HG03575 (cell line): ENCODE results near the gene CDYL.
"Not testable (repeated sequence)": the region's sequence is repeated elsewhere in the genome, so short reads cannot be mapped to it uniquely, and the experiment has no call there.

Experiments
- ATAC-seq: cut with Tn5 transposase; IDR thresholded peaks from one replicate; pipeline ENCODE4 v1.9.1; 2021; ENCODE audit not compliant: unreplicated experiment, insufficient number of reproducible peaks, low FRiP score; ENCODE audit errors: extremely low read depth

The CDYL gene

GRCh38 chr6:4860387-4860786, 84.2 kb downstream of the CDYL start:
- ATAC-seq: no peak

DNA sequence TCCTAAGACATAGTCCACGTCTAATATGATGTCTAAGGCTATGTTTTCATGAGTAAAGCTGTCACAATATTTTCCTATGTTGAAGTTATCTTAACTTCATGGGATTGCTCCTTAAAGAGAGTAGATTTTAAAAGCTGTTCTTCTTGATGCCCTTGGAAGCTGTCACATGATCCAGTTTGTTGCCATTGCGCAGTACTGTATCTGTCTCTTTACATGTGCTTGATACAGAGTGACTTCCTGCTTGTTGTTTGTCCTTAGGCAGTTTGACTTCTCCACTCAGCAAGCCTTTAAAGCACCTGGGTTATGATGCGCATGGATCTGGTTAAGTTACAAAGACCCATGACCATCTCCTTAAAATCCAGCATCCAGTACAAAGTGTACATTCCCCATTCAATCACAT, 85.4 kb downstream of the CDYL start:
- ATAC-seq: no peak

- ATAC-seq: no peak
These were observed 88.3 kb downstream of the CDYL start for GRCh38 chr6:4864519-4864918.

- ATAC-seq: not testable (repeated sequence)
These were observed 88.8 kb downstream of the CDYL start for GRCh38 chr6:4865006-4865405.

DNA sequence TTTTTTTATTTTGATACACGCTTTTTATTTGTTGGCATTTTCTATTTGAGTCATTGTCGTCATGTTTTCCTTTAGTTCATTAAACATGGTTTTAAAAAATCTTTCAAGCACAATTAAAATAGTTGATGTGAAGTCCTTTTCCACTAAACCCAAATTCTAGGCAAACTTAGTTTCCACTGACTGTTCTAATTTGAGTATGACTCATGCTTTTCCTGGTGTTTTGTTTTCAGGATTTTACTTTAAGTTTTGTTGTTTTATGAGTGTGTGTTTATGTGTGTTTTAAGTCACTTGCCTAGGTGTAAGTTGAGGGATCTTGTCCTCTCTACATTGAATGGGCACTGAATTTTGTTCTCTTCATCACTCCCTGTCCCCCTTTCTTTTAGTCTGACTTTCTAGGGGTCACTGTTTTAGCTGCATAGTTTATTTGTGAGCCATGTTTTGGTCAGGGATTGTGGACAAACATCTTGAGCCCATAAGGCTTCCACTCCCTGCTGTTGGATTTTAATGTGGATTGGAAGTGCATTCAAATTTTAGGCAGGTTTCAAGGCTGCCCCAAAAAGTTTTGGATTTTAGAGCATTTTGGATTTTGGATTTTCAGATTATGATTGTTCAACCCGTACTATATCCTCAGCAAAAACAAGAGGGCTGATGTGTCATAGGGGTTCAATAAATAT, 94.8 kb downstream of the CDYL start:
- no peak for ATAC-seq

DNA sequence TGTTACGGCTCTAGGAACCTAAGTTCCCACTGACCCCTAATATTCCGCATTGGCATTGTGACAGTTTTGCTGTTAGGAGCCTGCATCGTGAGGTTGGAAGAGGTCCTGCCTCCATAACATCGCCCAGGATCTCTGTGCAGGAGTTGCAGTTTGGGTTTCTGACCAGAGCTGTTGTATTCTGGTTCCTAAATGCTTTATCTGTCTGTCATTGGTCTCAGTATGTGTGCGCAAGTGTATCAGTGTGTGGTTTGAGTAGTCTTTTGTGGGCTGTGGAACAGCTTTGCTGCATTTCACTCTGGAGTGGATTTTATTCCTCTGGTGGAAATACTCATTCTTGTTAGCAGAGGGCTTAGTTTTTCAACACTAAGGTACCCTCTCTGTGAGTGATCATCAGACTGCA, 95.6 kb downstream of the CDYL start:
- ATAC-seq: no peak

DNA sequence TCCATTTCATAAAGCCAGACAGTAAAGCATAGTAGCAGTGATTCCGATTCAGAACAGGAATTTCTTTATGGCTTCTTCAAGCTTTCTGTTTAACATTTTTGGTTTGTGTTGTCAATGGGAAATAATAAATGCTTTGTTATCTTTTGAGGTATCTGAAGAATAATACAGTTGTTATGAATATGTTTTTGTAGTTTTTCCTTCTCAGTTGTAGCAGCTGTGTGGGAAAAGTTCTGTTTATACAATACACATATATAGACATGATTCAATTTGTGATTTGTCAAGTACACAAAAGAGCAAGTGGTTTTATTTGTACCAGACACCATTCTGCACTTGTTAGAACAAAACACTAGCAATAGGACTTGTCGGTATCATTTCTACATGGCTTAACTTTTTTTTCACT, 96.6 kb downstream of the CDYL start:
- ATAC-seq: no peak

- ATAC-seq: no peak
These were observed 97.7 kb downstream of the CDYL start for GRCh38 chr6:4873928-4874327.

DNA sequence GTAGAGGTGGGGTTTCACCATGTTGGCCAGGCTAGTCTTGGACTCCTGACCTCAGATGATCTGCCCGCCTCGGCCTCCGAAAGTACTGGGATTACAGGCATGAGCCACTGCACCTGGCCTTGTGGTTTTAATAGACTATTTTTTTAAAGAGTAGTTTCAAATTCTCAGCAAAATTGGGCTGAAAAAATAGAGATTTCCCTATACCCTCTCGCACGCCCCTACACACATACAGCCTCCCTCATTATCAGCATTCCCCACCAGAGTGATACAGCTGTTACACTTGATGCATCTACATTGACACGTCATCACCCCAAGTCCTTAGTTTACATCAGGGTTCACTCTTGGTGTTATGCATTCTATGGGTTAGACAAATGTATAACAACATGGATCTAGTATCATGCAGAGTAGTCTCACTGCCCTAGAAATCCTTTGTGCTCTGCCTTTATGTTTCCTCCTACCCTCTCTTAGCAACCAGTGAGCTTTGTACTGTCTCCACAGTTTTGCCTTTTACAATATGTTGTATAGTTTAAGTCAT, 103.6 kb downstream of the CDYL start:
- peak; percentile 77 for ATAC-seq

GRCh38 chr6:4880363-4880762, 104.2 kb downstream of the CDYL start:
- ATAC-seq: no peak

DNA sequence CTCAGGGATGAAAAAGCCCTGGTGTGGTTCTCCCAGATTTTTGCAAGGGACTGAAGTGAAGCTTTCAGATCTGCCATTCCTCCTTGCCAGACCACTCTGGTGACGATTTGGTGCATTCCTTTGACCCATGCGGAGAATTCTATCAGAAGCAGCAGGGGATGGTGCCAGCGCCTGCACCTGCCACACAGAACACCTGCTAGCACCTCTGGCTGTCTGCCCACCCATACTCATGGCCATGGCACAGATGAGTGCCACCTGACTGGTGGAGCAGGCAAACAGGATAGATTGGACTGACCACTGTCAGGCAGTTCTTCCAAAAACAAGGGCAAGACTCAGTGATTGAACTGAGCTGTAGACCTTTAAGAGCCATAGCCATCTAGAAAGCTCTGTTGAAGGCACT, 107.1 kb downstream of the CDYL start:
- no peak for ATAC-seq

- no peak for ATAC-seq
These were observed 108.6 kb downstream of the CDYL start for GRCh38 chr6:4884646-4885340.

DNA sequence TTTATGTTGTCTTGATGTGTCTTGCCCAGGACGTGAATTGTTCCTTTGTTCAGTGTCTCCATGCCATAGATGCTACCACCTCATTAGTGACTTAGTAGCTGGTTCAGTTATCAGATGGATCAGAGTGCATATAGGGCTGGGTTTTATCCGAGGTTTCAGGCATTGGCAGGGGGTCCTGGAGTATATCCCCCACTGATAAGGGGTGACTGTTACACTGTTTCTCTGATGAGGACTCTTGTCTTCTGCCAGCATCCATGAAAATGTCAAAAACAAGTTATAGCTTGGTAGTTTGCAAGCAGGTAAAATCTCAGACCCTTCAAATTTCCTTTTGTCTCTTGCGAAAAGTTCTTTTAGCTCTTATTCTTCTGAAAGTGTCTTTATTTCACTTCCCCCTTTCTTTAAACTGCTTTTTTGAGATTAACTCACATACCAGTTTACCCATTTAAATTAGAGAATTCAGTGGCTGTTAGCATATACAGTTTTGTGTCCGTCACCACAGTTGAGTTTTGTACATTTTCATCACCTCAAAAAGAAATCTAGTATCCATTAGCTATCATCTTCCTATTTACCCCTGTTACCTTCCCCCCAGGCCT, 109.2 kb downstream of the CDYL start:
- no peak for ATAC-seq

GRCh38 chr6:4888841-4889240, 112.6 kb downstream of the CDYL start:
- no peak for ATAC-seq

GRCh38 chr6:4889701-4890100, 113.5 kb downstream of the CDYL start:
- no peak for ATAC-seq

- ATAC-seq: no peak
These were observed 114.0 kb downstream of the CDYL start for GRCh38 chr6:4890191-4890590.

DNA sequence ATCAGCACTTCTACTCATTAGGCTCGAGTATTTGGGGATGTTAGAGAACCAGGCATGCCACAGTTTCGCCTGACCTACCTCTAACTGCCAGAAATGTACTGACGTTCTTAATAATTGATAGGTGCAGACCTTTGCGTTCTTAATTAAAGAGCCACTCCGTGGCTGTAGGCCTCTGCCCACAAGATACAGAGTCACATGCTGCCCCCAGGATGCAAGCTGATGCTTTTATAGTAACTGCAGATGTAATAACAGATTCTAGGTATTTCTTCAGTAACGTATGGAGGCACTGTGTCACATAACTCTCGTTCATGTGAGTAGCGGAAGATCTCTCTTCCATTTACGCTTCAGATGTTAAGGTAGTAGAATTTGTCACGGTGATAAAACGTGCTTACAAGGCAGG, 114.4 kb downstream of the CDYL start:
- ATAC-seq: no peak

GRCh38 chr6:4891141-4891540, 114.9 kb downstream of the CDYL start:
- ATAC-seq: no peak

GRCh38 chr6:4892785-4893485, 116.7 kb downstream of the CDYL start:
- no peak for ATAC-seq

DNA sequence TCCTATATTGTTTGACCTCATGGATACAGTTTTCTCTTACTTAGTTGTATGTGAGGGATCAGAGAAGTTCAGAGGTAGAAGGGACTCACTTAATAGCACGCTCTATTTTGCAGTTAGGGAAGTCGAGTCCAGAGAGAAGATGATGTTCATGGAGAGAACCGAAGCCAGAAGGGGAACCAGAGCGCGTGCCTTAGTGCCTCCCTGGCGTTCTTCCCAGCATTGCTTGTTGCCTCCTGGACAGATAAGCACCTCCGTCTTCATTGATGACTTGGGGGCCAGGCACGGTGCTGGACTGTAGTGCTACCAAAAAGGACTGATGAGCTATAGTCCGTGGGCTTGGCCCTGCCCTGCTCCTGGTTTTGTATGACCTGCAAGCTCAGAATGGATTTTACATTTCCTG, 117.8 kb downstream of the CDYL start:
- ATAC-seq: no peak
